Pancreas (tissue), 10 donors: ENCODE measurements around the gene FLRT1. TPM values are rescaled to one million over a fixed set of nuclear protein-coding genes. Genes with fewer than 3 reads are reported as not detected.

Source experiments
- ATAC-seq, 4 donors: fragments of 200-7000 bp; cut with Tn5 transposase; one replicate each; pipeline versions ENCODE4 v1.8.0 to v1.9.1; 2020; ENCODE audit warnings: mild to moderate bottlenecking in 4 of 4, moderate library complexity in 4 of 4
- DNase-seq, 6 donors: peaks; one replicate each; pipeline ENCODE4 v3.0.0-alpha.2; 2020
- FAIRE-seq: peaks from 2 replicates; lab custom pipeline; 2012; peaks lifted over from hg19 to GRCh38; lab: Jason Lieb, UNC
- H3K27ac ChIP-seq, 4 donors: fragments of 200-600 bp; sonication (generic); 1 replicate in 3 of 4; 2 replicates in 1 of 4; pipeline versions ENCODE4 v1.5.0 to v1.8.0; 2020
- H3K27me3 ChIP-seq, 4 donors: fragments of 200-600 bp; one replicate each; pipeline ENCODE4 v1.8.0; 2021
- H3K36me3 ChIP-seq, 3 donors: fragments of 200-600 bp; sonication (generic) in 1 of 3; one replicate each; pipeline versions ENCODE4 v1.5.0 to v1.8.0; 2020 to 2021
- H3K4me1 ChIP-seq, 3 donors: fragments of 200-600 bp; one replicate each; pipeline ENCODE4 v1.8.0; 2021
- H3K4me3 ChIP-seq, 4 donors: fragments of 200-600 bp; sonication (generic) in 2 of 4; one replicate each; pipeline versions ENCODE4 v1.5.0 to v1.8.0; 2020 to 2021
- H3K9me3 ChIP-seq, 4 donors: fragments of 200-600 bp; one replicate each; pipeline ENCODE4 v1.8.0; 2021
- CTCF ChIP-seq, 4 donors: fragments of 200-600 bp; sonication (generic) in 3 of 4; IDR thresholded peaks; one replicate each; pipeline versions ENCODE4 v1.5.0 to v1.8.0; 2021; ENCODE audit warnings: antibody characterized with exemption in 4 of 4
- WGBS, 2 donors: extraction: QIAGEN DNeasy Blood & Tissue Kit; methylation state at CpG; one replicate each; pipeline ENCODE4 v1.1.7; 2013; 5-methylcytosine and 5-hydroxymethylcytosine counted together
- intact Hi-C, 3 donors: fragments of 100-400 bp; cut with DNase I; formaldehyde crosslinking; loops; one replicate each; pipeline versions ENCODE4 v1.11.1 to v1.14.2; 2022
- polyA plus RNA-seq, 2 donors: library from polyadenylated mRNA; stranded (reverse); fragments of 200-250 nt; gene quantifications; one replicate each; pipeline ENCODE4 v1.2.3, GENCODE V29; 2013
- total RNA-seq, 6 donors: library from RNA; stranded (reverse); fragmentation: NEBNext Ultra II Directional in 4 of 6; extraction: Animal tissue kit (Norgen Biotek cat#: 25700) in 4 of 6; gene quantifications; one replicate each; pipeline versions ENCODE4 v1.2.1 to v1.2.4, GENCODE V29; 2021 to 2023
- donor health status: healthy with polysubstance abuse.
- donor health status: DM: no; HTN: no; CAD: no; lungs with moderate emphysema.
- donor health status: DM: no; HTN: no; CAD: no.
- donor health status: control.
- donor health status: control.
- donor health status: Bipolar disorder and iron deficiency.
- donor health status: DM: yes; HTN: yes; CAD: no.
- donor health status: DM: no; HTN: no; CAD: no.
- donor health status: DM: no; HTN: no; CAD: no.
- donor health status: DM: yes; HTN: yes; CAD: no.

Gene FLRT1
- total and polyA plus RNA-seq, 8 donors: 0.04 to 0.87 (median 0.19) TPM

GRCh38 chr11:64008283-64008913 is 27.3 kb upstream of the FLRT1 start:
- intact Hi-C loops: loop anchor here in 1 of 3 donors (10.0 kb wide), 1 partner anchor 56 kb away; no protein-coding TSS in a partner anchor
- peak in 2 of 6 donors; percentile 56 to 70 for DNase-seq
- Histone ChIP-seq H3K4me1 (peaks cover 0 to 11% (median 0%) of the 10 kb centered on the region in 3 donors), H3K9me3 (no peaks in the 10 kb centered on the region), H3K27me3 (no peaks in the 10 kb centered on the region), H3K27ac (peak overlapping the region; percentile 42 to 53 (median 47)), H3K4me3 (peak overlapping the region in 1 of 4 donors; percentile 30), H3K36me3 (no peaks in the 10 kb centered on the region)
- no peak for ATAC-seq
- no peak for FAIRE-seq
- WGBS, 2 donors: 85 to 88% methylated on average over 25 to 26 of the region's 26 CpGs
- no peak for TF ChIP-seq CTCF (IDR thresholded peaks at IDR 0.05)

- TF ChIP-seq CTCF (IDR thresholded peaks at IDR 0.05): no peak
- 70 to 74% methylated on average over 18 of the region's 18 CpGs for WGBS, 2 donors
- no peak for ATAC-seq
- Histone ChIP-seq H3K4me3 (no peak overlapping the region), H3K36me3 (no peaks in the 10 kb centered on the region), H3K27ac (peak overlapping the region; percentile 2 to 51 (median 35)), H3K27me3 (no peaks in the 10 kb centered on the region), H3K4me1 (peaks cover 0 to 11% (median 0%) of the 10 kb centered on the region in 3 donors), H3K9me3 (no peaks in the 10 kb centered on the region)
- intact Hi-C loops: loop anchor here in 1 of 3 donors (10.0 kb wide), 1 partner anchor 56 kb away; no protein-coding TSS in a partner anchor
- no peak for FAIRE-seq
- peak in 1 of 6 donors; percentile 28 for DNase-seq
Observed at GRCh38 chr11:64008914-64009633, 26.7 kb upstream of the FLRT1 start.

- intact Hi-C loops: loop anchor here in 1 of 3 donors (10.0 kb wide), 1 partner anchor 55 kb away; no protein-coding TSS in a partner anchor
- no peak for FAIRE-seq
- Histone ChIP-seq H3K9me3 (no peaks in the 10 kb centered on the region), H3K4me3 (no peak overlapping the region), H3K36me3 (no peaks in the 10 kb centered on the region), H3K4me1 (peaks cover 0 to 9% (median 0%) of the 10 kb centered on the region in 3 donors), H3K27ac (no peak overlapping the region), H3K27me3 (no peaks in the 10 kb centered on the region)
- no peak for ATAC-seq
- peak in 1 of 6 donors; percentile 19 for DNase-seq
- no peak for TF ChIP-seq CTCF (IDR thresholded peaks at IDR 0.05)
- WGBS, 2 donors: 95 to 98% methylated on average over 8 of the region's 8 CpGs
Observed at GRCh38 chr11:64009710-64010109, 26.0 kb upstream of the FLRT1 start.

- Histone ChIP-seq H3K4me3 (no peak overlapping the region), H3K27me3 (no peaks in the 10 kb centered on the region), H3K4me1 (peaks cover 0 to 9% (median 0%) of the 10 kb centered on the region in 3 donors), H3K36me3 (no peaks in the 10 kb centered on the region), H3K27ac (no peak overlapping the region), H3K9me3 (no peaks in the 10 kb centered on the region)
- intact Hi-C loops: no loop called here
- FAIRE-seq (no peak), ATAC-seq (no peak), DNase-seq (no peak)
- WGBS, 2 donors: 95 to 96% methylated on average over 2 of the region's 2 CpGs
- TF ChIP-seq CTCF (IDR thresholded peaks at IDR 0.05): no peak
Observed at GRCh38 chr11:64010783-64011182, 24.9 kb upstream of the FLRT1 start.
